Kidney (tissue), 14 donors: ENCODE data around the gene MYO15A. TPM values are rescaled to one million over a fixed set of nuclear protein-coding genes. Genes with fewer than 3 reads are reported as not detected.

ENCODE experiments used
- DNase-seq, 5 donors: peaks; one replicate each; pipeline ENCODE4 v3.0.0-alpha.2; 2013 to 2020
- FAIRE-seq: peaks from 2 replicates; lab custom pipeline; 2012; peaks lifted over from hg19 to GRCh38; lab: Jason Lieb, UNC
- H3K27ac ChIP-seq, 2 donors: one replicate each; pipeline ENCODE4 v1.7.0; 2013; ENCODE audit warnings: low read depth in 2 of 2, low read length in 2 of 2, inconsistent platforms in 1 of 2
- H3K27me3 ChIP-seq: one replicate; pipeline ENCODE4 v1.7.1; 2013; ENCODE audit warnings: low read length, inconsistent platforms; ENCODE audit not compliant: control insufficient read depth, insufficient read depth
- H3K36me3 ChIP-seq, 3 donors: one replicate each; pipeline versions ENCODE4 v1.7.0 to v1.7.1; 2013; ENCODE audit warnings: low read length in 3 of 3, control low read depth in 1 of 3, inconsistent platforms in 1 of 3; ENCODE audit not compliant: insufficient read depth in 3 of 3, control insufficient read depth in 2 of 3
- H3K4me1 ChIP-seq, 3 donors: one replicate each; pipeline versions ENCODE4 v1.7.0 to v1.7.1; 2013; ENCODE audit warnings: low read length in 3 of 3, inconsistent platforms in 1 of 3, low read depth in 1 of 3; ENCODE audit not compliant: control insufficient read depth in 2 of 3, insufficient read depth in 2 of 3
- H3K4me3 ChIP-seq, 3 donors: one replicate each; pipeline versions ENCODE4 v1.7.0 to v1.8.1; 2013; ENCODE audit warnings: low read length in 3 of 3, control low read depth in 1 of 3, inconsistent platforms in 1 of 3
- H3K9ac ChIP-seq, 3 donors: one replicate each; pipeline versions ENCODE4 v1.7.0 to v1.7.1; 2013; ENCODE audit warnings: low read length in 3 of 3, control low read depth in 1 of 3, inconsistent platforms in 1 of 3
- H3K9me3 ChIP-seq, 3 donors: one replicate each; pipeline versions ENCODE4 v1.7.0 to v1.7.1; 2013; ENCODE audit warnings: low read length in 3 of 3, control low read depth in 1 of 3, inconsistent platforms in 1 of 3; ENCODE audit not compliant: control insufficient read depth in 2 of 3, insufficient read depth in 1 of 3
- intact Hi-C: fragments of 100-400 bp; cut with DNase I; formaldehyde crosslinking; loops from one replicate; pipeline ENCODE4 v1.11.1; 2022
- polyA plus RNA-seq: library from polyadenylated mRNA; stranded (reverse); fragments of 350-450 nt; fragmentation: Illumina TruSeq; extraction: RNeasy Lipid Tissue Mini Kit (QIAGEN cat#74804); gene quantifications from one replicate; pipeline ENCODE4 v1.2.3, GENCODE V29; 2014; ENCODE audit warnings: low read depth, low replicate concordance; ENCODE audit not compliant: insufficient read depth
- total RNA-seq: library from RNA; stranded (reverse); fragmentation: NEBNext Ultra II Directional; extraction: Animal tissue kit (Norgen Biotek cat#: 25700); gene quantifications from one replicate; pipeline ENCODE4 v1.2.1, GENCODE V29; 2021
- TF ChIP-seq, protein P1 (sequence below): IDR thresholded peaks from 3 replicates; pipeline ENCODE4 v1.5.1; 2012; ENCODE audit warnings: mild to moderate bottlenecking, moderate library complexity, borderline replicate concordance; ENCODE audit not compliant: insufficient read depth; ENCODE audit errors: extremely low read depth
- donor health status: control.
- donor health status: control.
- donor health status: control.
- donor health status: control.
- donor health status: control.
- donor health status: DM: yes; HTN: yes; CAD: no.
- donor health status: Normal renal cell carcinoma (clear cell type).

MYO15A gene
- total and polyA plus RNA-seq, 2 donors from 2014 or later, result 0.80 to 1.3 TPM

DNA sequence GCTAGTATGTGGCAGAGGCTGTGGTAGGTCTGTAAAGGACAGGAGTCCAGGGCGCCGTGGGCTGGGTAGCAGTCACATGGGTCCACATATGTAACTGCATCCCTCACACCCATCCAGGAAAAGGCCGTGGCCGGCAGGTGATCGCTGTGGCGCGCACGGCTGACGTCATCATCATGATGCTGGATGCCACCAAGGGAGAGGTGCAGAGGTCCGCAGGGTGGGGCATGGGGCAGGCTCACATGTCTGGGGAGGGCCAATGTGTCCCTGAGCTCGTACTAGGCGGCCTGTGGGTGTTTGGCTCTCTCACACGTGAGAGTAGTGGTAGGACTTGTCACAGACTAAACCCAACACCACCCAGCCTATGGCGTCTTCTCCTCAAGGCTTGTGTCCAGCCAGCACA is 9.0 kb upstream of the MYO15A start:
- Histone ChIP-seq H3K36me3 (peaks cover 2 to 36% (median 21%) of the 10 kb centered on the region in 3 donors), H3K9me3 (no peaks in the 10 kb centered on the region), H3K9ac (no peak overlapping the region), H3K27ac (no peak overlapping the region), H3K4me1 (no peaks in the 10 kb centered on the region), H3K27me3 (no peaks in the 10 kb centered on the region), H3K4me3 (no peak overlapping the region)
- no peak for DNase-seq
- intact Hi-C loops, result no loop called here
- TF ChIP-seq, protein P1, sequence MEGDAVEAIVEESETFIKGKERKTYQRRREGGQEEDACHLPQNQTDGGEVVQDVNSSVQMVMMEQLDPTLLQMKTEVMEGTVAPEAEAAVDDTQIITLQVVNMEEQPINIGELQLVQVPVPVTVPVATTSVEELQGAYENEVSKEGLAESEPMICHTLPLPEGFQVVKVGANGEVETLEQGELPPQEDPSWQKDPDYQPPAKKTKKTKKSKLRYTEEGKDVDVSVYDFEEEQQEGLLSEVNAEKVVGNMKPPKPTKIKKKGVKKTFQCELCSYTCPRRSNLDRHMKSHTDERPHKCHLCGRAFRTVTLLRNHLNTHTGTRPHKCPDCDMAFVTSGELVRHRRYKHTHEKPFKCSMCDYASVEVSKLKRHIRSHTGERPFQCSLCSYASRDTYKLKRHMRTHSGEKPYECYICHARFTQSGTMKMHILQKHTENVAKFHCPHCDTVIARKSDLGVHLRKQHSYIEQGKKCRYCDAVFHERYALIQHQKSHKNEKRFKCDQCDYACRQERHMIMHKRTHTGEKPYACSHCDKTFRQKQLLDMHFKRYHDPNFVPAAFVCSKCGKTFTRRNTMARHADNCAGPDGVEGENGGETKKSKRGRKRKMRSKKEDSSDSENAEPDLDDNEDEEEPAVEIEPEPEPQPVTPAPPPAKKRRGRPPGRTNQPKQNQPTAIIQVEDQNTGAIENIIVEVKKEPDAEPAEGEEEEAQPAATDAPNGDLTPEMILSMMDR, result no peak
- FAIRE-seq, result no peak

DNA sequence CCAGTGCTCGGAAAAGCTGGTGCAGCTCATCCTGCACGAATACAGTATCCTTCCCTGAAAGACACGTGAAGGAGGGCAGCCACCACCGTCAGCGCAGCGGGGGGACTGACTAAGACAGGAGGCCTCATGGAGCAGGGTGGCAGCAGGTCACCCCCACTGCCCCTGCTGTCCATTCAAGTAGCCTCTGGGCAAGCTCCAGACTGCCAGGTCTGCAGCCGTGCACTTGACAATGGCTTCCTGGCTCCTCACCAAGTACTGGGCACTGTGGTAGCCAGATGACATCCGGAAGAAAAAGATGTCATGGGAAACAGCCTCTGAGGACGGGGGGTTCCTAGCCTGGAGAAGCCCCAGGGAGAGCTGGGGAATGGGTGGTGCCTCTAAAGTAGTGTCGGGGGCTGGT is 7.9 kb upstream of the MYO15A start:
- H3K4me1 ChIP-seq, result no peaks in the 10 kb centered on the region
- H3K9me3 ChIP-seq, result no peaks in the 10 kb centered on the region
- FAIRE-seq, result no peak
- no peaks in the 10 kb centered on the region for H3K27me3 ChIP-seq
- TF ChIP-seq, protein P1, result no peak
- peaks cover 2 to 38% (median 21%) of the 10 kb centered on the region in 3 donors for H3K36me3 ChIP-seq
- no peak overlapping the region for H3K27ac ChIP-seq
- intact Hi-C loops, result no loop called here
- H3K4me3 ChIP-seq, result no peak overlapping the region
- H3K9ac ChIP-seq, result no peak overlapping the region
- no peak for DNase-seq

DNA sequence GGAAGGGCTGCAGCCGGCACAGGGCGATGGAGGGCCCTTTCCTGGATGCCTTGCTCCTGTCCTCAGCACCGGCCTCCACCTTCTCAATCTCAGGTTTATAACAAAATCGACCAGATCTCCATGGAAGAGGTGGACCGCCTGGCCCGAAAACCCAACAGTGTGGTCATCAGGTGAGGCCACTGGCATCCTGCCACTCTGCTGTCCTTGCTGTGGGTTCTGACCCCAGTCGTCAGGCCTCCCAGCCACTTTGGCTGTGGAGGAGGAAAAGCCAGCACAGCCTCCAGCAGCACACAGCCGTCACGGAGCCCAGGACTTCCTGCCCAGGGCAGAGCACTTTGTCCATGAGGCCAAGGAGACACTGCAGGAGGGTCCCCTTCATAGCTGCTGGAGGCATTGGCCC is 6.7 kb upstream of the MYO15A start:
- Histone ChIP-seq H3K4me3 (no peak overlapping the region), H3K9ac (no peak overlapping the region), H3K4me1 (no peaks in the 10 kb centered on the region), H3K36me3 (peaks cover 0 to 34% (median 21%) of the 10 kb centered on the region in 3 donors), H3K27ac (no peak overlapping the region), H3K27me3 (no peaks in the 10 kb centered on the region), H3K9me3 (no peaks in the 10 kb centered on the region)
- DNase-seq (no peak), FAIRE-seq (no peak)
- intact Hi-C loops, result no loop called here
- TF ChIP-seq, protein P1, result no peak

GRCh38 chr17:18102640-18103039 is 5.9 kb upstream of the MYO15A start:
- no peaks in the 10 kb centered on the region for H3K27me3 ChIP-seq
- TF ChIP-seq, protein P1, result no peak
- H3K27ac ChIP-seq, result no peak overlapping the region
- H3K36me3 ChIP-seq, result peaks cover 0 to 31% (median 18%) of the 10 kb centered on the region in 3 donors
- H3K9ac ChIP-seq, result no peak overlapping the region
- H3K4me3 ChIP-seq, result no peak overlapping the region
- no peaks in the 10 kb centered on the region for H3K4me1 ChIP-seq
- FAIRE-seq (no peak), DNase-seq (no peak)
- no peaks in the 10 kb centered on the region for H3K9me3 ChIP-seq
- intact Hi-C loops, result no loop called here
